ENCODE measurements around the gene IL1RN. TPM values are rescaled to one million over a fixed set of nuclear protein-coding genes. Genes with fewer than 3 reads are reported as not detected.

The IL1RN gene
- total and polyA plus RNA-seq, 3 donors from 2014 or later, result 3.2 to 18.4 (median 5.6) TPM

DNA sequence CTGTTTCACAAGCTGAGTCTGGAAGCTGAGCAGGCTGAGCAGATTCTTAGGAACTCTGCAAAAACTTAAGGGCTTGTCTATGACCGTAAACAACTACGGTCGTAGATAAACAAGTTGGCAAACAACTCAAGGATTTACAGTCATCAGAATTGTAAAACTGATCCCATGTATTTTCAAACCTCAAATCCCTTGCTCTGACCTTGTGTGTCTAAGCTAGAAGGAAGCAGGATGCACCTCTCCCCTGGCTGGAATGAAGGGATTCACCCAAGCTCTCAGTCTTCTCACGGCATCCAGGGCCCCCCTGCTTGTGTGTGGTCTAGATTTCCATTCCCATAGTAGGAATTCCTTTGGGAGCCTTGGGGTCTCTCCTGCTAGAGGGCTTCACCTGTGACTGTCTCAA lies 12.4 kb upstream of the IL1RN start:
- no peaks in the 10 kb centered on the region for H3K9me3 ChIP-seq
- H3K4me3 ChIP-seq, result no peak overlapping the region
- intact Hi-C loops (cut with DNase I; ENCODE audit: low total_unique reads), result no loop called here
- H3K36me3 ChIP-seq (ENCODE audit: low read depth, missing control alignments), result no peaks in the 10 kb centered on the region
- whole genome bisulfite sequencing, 2 donors, result 55 to 60% methylated on average over 4 of the region's 4 CpGs
- no peak for DNase-seq
- no peaks in the 10 kb centered on the region for H3K27me3 ChIP-seq
- no peak for TF ChIP-seq POLR2A (IDR thresholded peaks at IDR 0.05)
- TF ChIP-seq, protein P1, sequence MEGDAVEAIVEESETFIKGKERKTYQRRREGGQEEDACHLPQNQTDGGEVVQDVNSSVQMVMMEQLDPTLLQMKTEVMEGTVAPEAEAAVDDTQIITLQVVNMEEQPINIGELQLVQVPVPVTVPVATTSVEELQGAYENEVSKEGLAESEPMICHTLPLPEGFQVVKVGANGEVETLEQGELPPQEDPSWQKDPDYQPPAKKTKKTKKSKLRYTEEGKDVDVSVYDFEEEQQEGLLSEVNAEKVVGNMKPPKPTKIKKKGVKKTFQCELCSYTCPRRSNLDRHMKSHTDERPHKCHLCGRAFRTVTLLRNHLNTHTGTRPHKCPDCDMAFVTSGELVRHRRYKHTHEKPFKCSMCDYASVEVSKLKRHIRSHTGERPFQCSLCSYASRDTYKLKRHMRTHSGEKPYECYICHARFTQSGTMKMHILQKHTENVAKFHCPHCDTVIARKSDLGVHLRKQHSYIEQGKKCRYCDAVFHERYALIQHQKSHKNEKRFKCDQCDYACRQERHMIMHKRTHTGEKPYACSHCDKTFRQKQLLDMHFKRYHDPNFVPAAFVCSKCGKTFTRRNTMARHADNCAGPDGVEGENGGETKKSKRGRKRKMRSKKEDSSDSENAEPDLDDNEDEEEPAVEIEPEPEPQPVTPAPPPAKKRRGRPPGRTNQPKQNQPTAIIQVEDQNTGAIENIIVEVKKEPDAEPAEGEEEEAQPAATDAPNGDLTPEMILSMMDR (IDR thresholded peaks at IDR 0.05), result no peak
- H3K27ac ChIP-seq, result no peak overlapping the region
- H3K4me1 ChIP-seq, result no peaks in the 10 kb centered on the region

DNA sequence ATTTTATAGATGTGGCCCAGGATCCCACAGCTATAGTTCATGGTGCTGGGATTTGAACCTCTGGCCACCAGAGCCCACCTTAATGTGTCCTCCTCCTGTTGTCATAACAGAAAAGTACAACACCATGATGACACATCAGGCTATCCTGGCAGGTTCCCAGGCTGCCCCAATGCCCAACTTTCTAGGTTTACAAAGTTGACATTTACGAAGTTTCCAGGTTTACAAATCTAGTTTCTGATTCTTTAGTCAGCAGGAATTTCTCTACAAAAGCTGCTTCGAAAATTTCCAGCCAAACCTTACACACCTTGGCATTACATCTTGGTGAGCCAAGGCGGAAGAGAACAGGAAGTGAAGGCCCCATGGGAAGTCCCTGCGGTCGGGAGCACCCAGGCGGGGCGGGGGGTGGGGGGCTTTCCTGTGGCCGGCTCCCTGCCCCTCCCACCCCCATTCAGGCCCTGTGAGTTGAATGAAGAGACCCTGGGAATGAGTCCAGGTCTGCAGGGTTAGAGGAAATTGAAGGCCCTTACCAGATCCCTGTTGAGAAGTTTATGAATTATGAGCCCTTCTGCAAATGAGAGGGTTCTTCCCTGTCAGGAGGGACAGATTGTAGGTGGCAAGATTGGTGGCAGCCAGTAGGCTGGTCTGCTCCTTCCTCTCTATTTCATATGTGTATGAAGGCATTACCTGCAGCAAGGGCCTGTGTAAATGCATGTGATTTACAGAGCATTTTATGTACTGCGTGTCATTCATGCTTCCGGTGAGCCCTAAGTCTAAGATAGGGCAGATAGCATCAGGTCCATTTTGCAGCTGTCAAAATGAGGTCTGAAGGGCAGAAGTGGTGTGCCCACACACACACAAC lies 11.1 kb upstream of the IL1RN start:
- no peaks in the 10 kb centered on the region for H3K4me1 ChIP-seq
- H3K9me3 ChIP-seq, result no peaks in the 10 kb centered on the region
- no peaks in the 10 kb centered on the region for H3K36me3 ChIP-seq (ENCODE audit: low read depth, missing control alignments)
- TF ChIP-seq POLR2A (IDR thresholded peaks at IDR 0.05), result no peak
- TF ChIP-seq, protein P1 (IDR thresholded peaks at IDR 0.05), result no peak
- no peak for DNase-seq
- WGBS, 2 donors, result 80 to 87% methylated on average over 10 of the region's 10 CpGs
- no peak overlapping the region for H3K4me3 ChIP-seq
- no peak overlapping the region for H3K27ac ChIP-seq
- no peaks in the 10 kb centered on the region for H3K27me3 ChIP-seq
- intact Hi-C loops (cut with DNase I; ENCODE audit: low total_unique reads), result no loop called here

DNA sequence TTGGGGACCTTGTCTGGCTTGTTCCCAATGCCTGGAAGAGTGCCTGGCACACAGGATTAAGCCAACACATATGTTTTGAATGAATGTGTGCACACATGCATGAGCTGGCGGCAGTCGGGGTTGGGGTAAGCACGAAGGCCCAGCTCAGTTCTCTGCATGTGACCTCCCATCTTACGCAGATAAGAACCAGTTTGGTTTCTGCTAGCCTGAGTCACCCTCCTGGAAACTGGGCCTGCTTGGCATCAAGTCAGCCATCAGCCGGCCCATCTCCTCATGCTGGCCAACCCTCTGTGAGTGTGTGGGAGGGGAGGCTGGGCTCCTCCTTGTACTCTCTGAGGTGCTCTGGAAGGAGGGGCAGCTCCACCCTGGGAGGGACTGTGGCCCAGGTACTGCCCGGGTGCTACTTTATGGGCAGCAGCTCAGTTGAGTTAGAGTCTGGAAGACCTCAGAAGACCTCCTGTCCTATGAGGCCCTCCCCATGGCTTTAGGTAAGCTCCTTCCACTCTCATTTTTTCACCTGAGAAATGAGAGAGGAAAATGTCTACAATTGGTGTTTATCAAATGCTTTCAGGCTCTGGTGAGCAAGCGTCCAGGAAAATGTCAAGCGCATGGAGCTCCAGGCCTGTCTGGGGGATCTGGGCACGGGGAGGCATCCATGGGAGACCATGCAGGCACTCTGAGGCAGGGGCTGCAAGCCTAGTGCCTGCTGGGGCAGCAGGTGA lies 9.7 kb upstream of the IL1RN start:
- WGBS, 2 donors, result 73 to 83% methylated on average over 9 of the region's 9 CpGs
- H3K27me3 ChIP-seq, result no peaks in the 10 kb centered on the region
- H3K9me3 ChIP-seq, result no peaks in the 10 kb centered on the region
- H3K36me3 ChIP-seq (ENCODE audit: low read depth, missing control alignments), result no peaks in the 10 kb centered on the region
- intact Hi-C loops (cut with DNase I; ENCODE audit: low total_unique reads), result no loop called here
- H3K4me3 ChIP-seq, result no peak overlapping the region
- TF ChIP-seq POLR2A (IDR thresholded peaks at IDR 0.05), result no peak
- TF ChIP-seq, protein P1 (IDR thresholded peaks at IDR 0.05), result no peak
- DNase-seq, result no peak
- H3K4me1 ChIP-seq, result no peaks in the 10 kb centered on the region
- no peak overlapping the region for H3K27ac ChIP-seq

DNA sequence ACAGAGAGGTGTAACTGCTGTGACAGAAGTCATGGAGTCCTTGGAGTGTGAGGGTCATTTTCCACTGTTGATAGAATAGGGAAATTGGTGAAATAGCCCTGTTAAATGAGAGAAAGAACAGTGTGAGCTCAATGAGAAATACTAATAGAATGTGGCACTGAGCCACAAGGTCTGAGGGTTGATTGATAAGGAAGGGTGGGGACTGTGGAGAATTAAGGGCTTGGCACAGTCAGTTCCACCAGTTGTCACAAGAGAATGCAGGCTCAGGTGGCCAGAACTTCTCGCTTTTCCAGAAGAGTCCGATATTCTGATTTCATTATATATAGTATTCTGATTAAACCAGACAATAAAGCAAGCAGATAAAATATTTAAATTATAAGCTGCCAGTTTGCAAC lies 9.1 kb upstream of the IL1RN start:
- Histone ChIP-seq H3K27me3 (no peaks in the 10 kb centered on the region), H3K4me3 (no peak overlapping the region), H3K9me3 (no peaks in the 10 kb centered on the region), H3K4me1 (no peaks in the 10 kb centered on the region), H3K27ac (no peak overlapping the region), H3K36me3 (ENCODE audit: low read depth, missing control alignments) (no peaks in the 10 kb centered on the region)
- DNase-seq, result no peak
- WGBS, 2 donors, result 90 to 92% methylated on average over 2 of the region's 2 CpGs
- no peak for TF ChIP-seq POLR2A (IDR thresholded peaks at IDR 0.05)
- TF ChIP-seq, protein P1 (IDR thresholded peaks at IDR 0.05), result no peak
- intact Hi-C loops (cut with DNase I; ENCODE audit: low total_unique reads), result no loop called here

All from testis (tissue), 3 donors.